WI38 (cell line): ENCODE measurements around the gene SYCP2.

Experiments used
- H3K4me3 ChIP-seq: 2 replicates; pipeline ENCODE4 v1.5.1; 2011; ENCODE audit warnings: low read depth, mild to moderate bottlenecking, control low read depth, low read length
- TF ChIP-seq, protein P1 (sequence below): IDR thresholded peaks from 2 replicates; pipeline ENCODE4 v1.5.1; 2012; ENCODE audit warnings: low read depth, mild to moderate bottlenecking, control low read depth, low read length

The SYCP2 gene

GRCh38 chr20:59821201-59821600 is 112.2 kb downstream of the SYCP2 start:
- TF ChIP-seq, protein P1, sequence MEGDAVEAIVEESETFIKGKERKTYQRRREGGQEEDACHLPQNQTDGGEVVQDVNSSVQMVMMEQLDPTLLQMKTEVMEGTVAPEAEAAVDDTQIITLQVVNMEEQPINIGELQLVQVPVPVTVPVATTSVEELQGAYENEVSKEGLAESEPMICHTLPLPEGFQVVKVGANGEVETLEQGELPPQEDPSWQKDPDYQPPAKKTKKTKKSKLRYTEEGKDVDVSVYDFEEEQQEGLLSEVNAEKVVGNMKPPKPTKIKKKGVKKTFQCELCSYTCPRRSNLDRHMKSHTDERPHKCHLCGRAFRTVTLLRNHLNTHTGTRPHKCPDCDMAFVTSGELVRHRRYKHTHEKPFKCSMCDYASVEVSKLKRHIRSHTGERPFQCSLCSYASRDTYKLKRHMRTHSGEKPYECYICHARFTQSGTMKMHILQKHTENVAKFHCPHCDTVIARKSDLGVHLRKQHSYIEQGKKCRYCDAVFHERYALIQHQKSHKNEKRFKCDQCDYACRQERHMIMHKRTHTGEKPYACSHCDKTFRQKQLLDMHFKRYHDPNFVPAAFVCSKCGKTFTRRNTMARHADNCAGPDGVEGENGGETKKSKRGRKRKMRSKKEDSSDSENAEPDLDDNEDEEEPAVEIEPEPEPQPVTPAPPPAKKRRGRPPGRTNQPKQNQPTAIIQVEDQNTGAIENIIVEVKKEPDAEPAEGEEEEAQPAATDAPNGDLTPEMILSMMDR: no peak
- H3K4me3 ChIP-seq: no peak overlapping the region

- TF ChIP-seq, protein P1: no peak
- no peak overlapping the region for H3K4me3 ChIP-seq
Measured at GRCh38 chr20:59820204-59821041, 113.0 kb downstream of the SYCP2 start.

GRCh38 chr20:59819496-59820203 is 113.8 kb downstream of the SYCP2 start:
- H3K4me3 ChIP-seq: no peak overlapping the region

GRCh38 chr20:59818911-59819310 is 114.5 kb downstream of the SYCP2 start:
- TF ChIP-seq, protein P1: no peak

More at GRCh38 chr20:59819496-59820203, 113.8 kb downstream of the SYCP2 start:
- TF ChIP-seq, protein P1: no peak

GRCh38 chr20:59817846-59818615 is 115.4 kb downstream of the SYCP2 start:
- H3K4me3 ChIP-seq: no peak overlapping the region
- TF ChIP-seq, protein P1: no peak

More at GRCh38 chr20:59818911-59819310, 114.5 kb downstream of the SYCP2 start:
- H3K4me3 ChIP-seq: no peak overlapping the region

DNA sequence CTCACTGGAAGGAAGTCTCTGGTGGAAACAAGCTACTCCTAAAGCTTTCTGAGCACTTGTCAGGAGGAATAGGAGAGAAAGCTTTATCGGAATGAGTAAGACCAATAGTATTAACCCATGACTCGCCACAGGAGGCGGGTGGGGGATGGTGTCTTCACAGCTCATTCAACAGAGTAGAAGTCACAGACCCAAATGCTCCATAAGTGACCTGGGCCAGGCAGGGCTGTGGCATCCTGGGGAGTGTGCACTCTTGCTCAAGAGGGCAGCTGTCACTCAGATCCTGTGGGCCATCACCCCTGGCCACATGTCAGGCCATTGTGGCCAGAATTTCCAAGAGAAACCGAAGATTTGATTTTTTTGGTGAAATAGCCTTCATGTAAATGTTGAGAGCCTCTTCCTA is 116.0 kb downstream of the SYCP2 start:
- TF ChIP-seq, protein P1: no peak

More for the DNA sequence above, 116.0 kb downstream of the SYCP2 start:
- H3K4me3 ChIP-seq: no peak overlapping the region
